Astrocyte of the cerebellum (primary cell): ENCODE results near the gene CD81.

Experiments
- DNase-seq: peaks from one replicate; pipeline ENCODE4 v3.0.0-alpha.2; 2011; ENCODE audit warnings: low read depth
- H3K4me3 ChIP-seq: 2 replicates; pipeline ENCODE4 v1.5.1; 2011; ENCODE audit warnings: mild to moderate bottlenecking, low read depth, low read length, moderate library complexity
- CTCF ChIP-seq: IDR thresholded peaks from 2 replicates; pipeline ENCODE4 v1.5.1; 2012; ENCODE audit warnings: low read length, low read depth, moderate library complexity, mild to moderate bottlenecking; ENCODE audit errors: missing control alignments
- in situ Hi-C: cut with HindIII; loops from 2 replicates; pipeline ENCODE4 v1.10.0; 2017; ENCODE audit warnings: low sequenced_read_pairs

Gene CD81

GRCh38 chr11:2368178-2368850 lies 8.8 kb upstream of the CD81 start:
- in situ Hi-C loops = no loop called here
- no peak overlapping the region for H3K4me3 ChIP-seq
- no peak for DNase-seq
- TF ChIP-seq CTCF = no peak

GRCh38 chr11:2368851-2369180 lies 8.3 kb upstream of the CD81 start:
- H3K4me3 ChIP-seq = no peak overlapping the region
- TF ChIP-seq CTCF = no peak
- in situ Hi-C loops = no loop called here
- DNase-seq = no peak

GRCh38 chr11:2369320-2369719 lies 7.8 kb upstream of the CD81 start:
- TF ChIP-seq CTCF = no peak
- H3K4me3 ChIP-seq = no peak overlapping the region
- in situ Hi-C loops = no loop called here
- no peak for DNase-seq

GRCh38 chr11:2369896-2370295 lies 7.2 kb upstream of the CD81 start:
- in situ Hi-C loops = no loop called here
- no peak for TF ChIP-seq CTCF
- no peak for DNase-seq
- no peak overlapping the region for H3K4me3 ChIP-seq

- H3K4me3 ChIP-seq = no peak overlapping the region
- no peak for TF ChIP-seq CTCF
- no peak for DNase-seq
- in situ Hi-C loops = no loop called here
These were observed 2.5 kb upstream of the CD81 start for GRCh38 chr11:2374456-2375201.

- H3K4me3 ChIP-seq = no peak overlapping the region
- in situ Hi-C loops = no loop called here
- no peak for TF ChIP-seq CTCF
- DNase-seq = no peak
These were observed 1.7 kb upstream of the CD81 start for GRCh38 chr11:2375341-2375853.
